GM21528 (cell line): ENCODE data around the gene LIAS.
"Not testable (repeated sequence)": the region's sequence is repeated elsewhere in the genome, so short reads cannot be mapped to it uniquely, and the experiment has no call there.

Experiments used
- ATAC-seq: cut with Tn5 transposase; IDR thresholded peaks from one replicate; pipeline ENCODE4 v1.9.1; 2021; ENCODE audit warnings: mild to moderate bottlenecking, moderate library complexity; ENCODE audit not compliant: unreplicated experiment, low FRiP score

Gene LIAS

DNA sequence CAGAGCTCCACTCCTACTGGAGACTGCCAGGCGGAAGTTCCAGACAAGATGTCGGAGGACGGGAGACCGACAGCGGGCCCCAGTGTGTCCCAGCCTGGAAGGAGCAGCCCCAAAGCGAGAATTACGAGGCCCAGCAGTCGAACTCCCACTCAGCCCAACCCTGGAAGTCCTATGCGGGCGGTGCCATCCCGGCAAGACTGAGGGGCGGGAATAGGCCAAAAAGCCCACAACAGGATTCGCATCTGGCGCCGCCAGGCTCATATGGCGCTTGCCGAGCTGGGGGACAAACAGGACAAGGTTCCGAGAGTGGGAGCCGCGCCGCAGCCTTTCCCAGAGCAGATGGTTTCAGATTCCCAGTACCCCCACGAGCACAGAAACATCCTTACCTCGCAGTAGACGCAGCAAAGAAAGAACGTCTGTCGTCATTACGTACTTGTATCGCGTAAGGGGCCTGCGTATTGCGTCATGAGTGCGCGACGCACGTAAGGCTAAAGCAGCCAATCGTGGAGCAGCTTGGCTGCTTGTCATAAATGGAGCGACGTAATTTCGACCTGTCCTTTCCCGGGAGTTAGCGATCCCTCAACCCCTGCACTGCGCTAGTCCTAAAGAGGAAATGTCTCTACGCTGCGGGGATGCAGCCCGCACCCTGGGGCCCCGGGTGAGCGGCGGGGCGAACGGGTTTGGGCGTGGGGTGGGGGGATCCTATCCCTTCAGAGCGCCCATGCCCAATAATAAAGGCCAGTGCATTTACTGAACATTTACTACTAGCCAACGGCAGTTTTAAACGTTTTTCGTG is at the start of gene LIAS, which contains the start of gene RPL9:
TSS of gene LIAS (plus strand) at position 552 of the 796 bp plus-strand sequence. CDS start at position 614, 62 bp downstream.
TSS of gene RPL9 (minus strand) at position 418 of the 796 bp plus-strand sequence. CDS start 483 bp downstream, outside the sequence.
- ATAC-seq: peak; percentile 87

DNA sequence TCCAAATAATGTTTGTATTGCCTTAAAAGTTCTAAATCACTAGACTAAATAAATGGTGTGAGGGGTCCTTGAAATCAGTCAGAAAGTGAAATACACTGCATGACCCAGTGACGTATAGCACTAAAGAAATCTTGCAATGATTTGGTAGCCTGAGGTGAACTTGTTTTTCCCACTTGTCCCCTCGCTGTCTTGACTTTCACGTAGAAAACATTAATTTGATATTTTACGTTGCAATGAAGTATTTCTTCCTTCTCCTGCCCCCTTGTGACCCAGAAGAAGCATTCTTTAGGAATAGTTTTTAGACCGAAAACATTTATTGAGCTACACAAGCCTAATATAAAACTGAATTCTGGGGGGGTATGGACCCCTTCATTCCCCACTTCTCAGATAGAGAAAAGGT is 48.4 kb upstream of the LIAS start:
- ATAC-seq: no peak

DNA sequence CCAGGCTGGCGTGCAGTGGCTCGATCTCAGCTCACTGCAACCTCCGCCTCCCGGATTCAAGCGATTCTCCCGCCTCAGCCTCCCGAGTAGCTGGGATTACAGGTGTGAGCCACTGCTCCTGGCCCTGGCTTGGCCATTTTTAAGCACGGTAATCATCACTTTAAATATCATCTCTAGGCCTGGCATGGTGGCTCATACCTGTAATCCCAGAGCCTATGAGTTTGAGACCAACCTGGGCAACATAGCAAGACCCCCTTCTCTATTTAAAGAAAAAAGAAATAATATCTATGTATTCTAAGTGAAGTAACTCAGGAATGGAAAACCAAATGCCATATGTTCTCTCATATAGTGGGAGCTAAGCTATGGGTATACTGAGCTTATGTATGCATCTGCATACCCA is 47.3 kb upstream of the LIAS start:
- ATAC-seq: not testable (repeated sequence)

DNA sequence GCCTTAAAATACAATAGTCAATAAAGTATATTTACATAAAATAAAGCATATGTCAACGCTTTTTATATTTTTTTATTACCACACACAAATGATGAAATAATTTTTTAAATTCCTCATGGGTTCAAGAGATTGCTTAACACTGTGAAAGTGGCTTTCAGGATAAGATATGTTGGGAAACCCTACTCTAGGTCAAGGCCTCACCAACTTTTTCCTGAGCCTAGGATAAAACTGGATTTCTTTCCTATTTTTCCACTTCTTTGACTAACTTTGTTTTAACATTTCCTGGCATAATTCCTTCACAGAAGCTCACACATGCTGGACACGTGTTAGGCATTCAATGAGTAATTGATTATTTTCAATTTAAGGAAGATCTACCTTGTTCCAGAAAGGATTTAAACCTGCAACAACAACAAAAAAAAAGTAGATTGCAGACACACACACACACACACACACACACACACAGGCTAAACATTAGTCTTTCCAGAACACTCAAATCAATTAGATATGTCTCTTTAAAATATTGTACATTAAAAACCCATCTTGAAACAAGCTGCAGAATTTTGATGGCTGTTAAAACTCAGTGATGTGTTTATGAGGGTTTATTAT is 43.1 kb upstream of the LIAS start:
- no peak for ATAC-seq

DNA sequence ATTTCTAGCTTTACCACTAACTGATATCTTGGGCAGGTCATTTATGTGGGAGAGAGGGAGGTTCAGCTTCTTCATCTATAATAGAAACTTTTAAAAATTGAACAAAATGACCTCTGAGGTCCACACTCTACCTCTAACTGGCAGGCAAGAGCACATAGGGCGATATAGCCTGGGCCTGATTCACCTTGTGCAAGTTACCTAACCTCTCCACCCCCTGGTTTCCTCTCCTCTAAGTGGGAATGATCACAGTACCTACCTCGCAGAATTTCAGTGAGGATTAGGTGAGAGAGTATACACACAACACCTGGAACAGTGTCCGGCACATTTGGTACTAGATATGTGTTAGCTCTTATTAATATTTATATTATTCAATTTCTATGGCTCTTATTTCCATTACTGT is 36.6 kb upstream of the LIAS start:
- ATAC-seq: no peak

DNA sequence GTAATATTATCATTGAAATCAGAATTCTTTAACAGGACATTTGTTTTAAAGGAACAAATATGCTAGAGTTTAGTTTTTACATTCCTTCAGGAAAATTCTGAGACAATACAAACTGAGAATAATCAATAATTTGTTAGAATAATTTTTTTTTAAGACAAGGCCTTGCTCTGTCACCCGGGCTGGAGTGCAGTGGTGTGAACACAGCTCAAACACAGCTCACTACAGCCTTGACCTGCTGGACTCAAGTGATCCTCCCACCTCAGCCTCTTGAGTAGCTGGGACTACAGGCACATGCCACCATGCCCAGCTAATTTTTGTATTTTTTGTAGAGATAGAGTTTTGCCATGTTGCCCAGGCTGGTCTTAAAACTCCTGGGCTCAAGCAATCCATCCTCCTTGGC is 33.6 kb upstream of the LIAS start:
- not testable (repeated sequence) for ATAC-seq

DNA sequence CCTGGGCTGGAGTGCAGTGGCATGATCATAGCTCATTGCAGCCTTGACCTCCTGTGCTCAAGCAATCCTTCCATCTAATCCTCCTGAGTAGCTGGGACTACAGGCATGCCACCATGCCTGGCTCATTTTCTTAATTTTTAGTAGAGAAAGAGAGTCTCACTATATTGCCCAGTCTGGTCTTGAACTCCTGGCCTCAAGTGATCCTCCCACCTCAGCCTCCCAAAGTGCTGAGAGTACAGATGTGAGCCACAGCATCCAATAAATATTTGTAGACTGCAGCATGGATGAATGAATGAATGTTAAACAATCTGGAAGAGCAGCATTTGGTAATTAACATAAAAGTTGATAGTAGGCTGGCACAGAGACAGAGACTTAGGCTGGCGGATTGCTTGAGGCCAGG is 32.1 kb upstream of the LIAS start:
- no peak for ATAC-seq

DNA sequence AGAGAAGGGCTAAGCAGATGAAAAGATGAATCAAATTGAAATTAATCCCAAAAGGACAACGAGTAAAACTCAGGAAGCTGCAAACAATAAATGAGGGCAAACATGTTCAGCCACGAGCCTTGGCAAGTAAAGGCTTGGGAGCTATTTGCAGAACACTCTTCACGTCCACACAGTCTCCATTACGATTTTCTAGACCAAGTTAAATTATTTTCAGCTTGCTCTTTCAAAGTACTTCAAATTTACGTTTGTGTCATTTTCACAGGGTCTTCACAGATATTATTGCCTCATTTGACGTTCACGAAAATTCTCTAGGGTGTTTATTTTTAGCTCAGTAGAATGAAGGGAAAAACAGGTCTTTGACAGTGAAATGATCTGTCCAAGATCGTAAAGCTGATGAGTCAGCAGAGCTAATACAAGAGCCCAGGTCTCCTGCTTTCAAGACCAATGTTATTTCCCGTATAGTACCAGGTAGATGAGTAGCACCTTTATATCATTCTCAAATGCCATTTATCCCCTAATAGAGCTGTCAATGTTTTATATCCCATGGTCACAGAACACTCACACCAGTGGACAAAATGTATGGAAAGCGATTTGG is 31.2 kb upstream of the LIAS start:
- ATAC-seq: no peak

DNA sequence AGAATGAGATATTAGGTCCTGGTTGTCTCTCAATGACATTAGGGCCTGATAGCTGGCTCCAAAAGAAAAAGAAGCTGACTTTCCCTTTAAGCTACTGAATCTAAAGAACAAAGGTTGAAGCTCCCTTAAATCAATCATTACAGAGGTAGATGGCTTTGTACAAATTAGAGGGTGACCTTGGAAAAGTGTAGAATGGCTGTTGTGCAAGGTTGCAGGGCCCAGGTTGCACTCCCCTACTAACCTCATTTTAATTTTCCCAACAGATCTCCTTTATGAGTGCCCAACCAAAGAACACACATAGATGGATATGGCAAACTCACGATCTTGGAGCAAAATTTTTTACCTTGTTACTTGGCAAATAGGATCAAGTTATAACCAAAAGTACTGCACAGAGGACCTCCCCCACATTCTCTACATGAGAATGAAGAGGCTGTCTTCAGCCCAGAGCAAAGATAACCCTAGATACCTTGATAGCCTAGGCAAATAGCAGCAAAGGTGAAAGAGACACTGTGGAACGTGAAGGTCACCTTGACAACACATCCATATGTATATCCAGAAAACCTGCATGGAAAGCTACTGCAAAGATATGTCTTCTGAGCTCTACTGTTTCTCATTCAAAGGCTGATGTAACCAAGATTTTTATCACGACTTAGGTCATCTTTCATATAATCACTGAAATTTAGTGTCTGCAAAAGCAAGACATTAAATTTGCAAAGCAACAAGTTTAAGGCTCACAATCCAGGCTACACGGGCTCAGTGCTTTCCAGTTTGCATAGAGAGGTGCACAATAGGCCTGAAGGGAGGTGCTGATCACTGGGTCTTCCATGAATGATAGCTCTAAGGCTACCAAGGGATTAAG is 29.2 kb upstream of the LIAS start:
- no peak for ATAC-seq

DNA sequence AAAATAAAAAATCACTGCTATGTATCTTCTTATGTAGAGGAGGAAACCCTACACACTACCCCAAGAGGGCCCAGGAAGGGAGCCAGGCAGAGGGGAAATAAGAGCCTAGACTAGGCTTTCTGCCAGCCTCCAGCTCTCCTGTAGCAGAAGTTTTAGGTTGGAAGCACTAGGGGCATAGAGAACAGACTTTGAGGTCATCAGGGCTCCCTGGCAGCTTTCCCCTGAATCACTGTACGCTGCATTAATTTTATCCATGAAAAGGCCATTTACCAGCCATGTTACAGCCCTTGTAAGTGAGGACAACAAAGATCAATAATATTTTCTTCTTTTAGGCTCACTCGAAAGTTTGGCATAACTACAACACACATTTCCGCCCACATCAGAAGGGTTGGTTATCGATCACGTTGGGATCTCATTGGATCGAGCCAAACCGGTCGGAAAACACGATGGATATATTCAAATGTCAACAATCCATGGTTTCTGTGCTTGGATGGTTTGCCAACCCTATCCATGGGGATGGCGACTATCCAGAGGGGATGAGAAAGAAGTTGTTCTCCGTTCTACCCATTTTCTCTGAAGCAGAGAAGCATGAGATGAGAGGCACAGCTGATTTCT is 24.9 kb upstream of the LIAS start:
- ATAC-seq: no peak

DNA sequence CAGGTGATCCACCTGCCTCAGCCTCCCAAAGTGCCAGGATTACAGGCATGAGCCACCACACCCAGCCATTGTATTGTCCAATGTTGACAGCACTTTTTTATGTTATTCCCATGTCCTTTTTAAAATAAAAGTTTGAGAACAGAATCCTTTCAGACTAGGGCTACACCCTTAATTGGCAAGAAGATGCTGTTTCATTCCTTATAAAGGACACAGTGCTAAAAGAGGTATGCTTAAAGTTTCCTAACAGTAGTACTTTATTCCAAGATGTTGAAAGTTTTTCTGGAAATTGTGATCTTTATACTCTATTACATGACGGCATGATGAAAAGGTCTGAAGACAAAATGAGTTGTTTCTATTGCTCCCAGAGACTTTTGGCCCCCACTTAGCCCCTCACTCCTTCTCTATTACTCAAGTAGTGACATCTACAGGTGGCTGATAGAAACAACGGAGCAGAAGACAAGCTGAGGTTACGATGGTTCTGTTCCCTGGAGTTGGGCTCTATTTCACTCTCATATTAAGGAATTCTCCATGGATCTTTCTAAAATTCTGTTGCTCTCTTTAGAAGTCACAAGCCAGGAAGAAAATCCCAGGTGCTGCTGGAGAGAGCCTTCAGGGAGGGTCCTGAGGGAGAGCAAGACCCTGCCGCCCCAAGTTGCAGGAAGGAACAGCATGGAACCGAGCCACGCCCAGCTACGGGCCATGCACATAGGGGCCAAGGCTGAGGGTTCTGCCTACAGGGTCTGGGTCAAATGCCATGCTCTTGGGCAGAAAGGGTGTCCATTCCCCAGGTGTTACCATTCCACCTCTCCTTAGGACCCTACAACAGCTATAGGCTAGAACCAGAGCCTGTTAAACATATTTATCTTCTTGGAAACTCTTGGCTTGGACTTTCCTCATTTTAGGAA is 22.9 kb upstream of the LIAS start:
- no peak for ATAC-seq

DNA sequence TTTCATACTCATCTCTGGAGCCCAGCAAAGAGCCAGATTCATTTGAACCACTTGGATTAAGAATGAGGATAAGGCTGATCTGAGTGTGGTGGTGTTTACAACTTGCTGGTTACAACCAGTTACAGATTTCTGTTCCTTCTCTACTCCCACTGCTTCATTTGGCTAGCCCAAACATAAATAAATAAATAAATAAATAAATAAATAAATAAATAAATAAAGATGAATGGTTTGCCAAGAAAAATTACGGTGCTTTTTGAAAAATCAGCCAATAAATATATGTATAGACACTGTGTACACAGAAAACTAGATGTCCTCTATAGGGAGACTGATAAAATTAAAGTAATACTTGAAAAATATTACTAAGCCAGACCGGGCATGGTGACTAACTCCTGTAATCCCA is 17.3 kb upstream of the LIAS start:
- no peak for ATAC-seq

DNA sequence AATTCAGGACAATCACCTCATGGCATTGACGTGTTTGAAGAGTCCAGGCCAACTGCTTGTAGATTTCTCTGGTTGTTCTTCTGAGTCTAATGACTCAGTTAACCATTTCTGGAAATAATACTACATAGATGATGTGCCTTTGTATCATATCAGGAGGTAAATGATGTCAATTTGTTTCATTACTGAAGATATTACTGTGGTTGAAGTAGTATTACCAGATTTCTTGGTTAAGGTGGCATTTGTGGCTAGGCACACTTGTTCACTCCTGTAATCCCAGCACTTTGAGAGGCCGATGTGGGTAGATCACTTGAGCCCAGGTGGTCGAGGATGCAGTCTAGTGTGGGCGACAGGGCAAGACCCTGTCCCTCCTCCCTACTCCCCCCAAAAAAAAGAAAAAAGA is 15.9 kb upstream of the LIAS start:
- no peak for ATAC-seq

DNA sequence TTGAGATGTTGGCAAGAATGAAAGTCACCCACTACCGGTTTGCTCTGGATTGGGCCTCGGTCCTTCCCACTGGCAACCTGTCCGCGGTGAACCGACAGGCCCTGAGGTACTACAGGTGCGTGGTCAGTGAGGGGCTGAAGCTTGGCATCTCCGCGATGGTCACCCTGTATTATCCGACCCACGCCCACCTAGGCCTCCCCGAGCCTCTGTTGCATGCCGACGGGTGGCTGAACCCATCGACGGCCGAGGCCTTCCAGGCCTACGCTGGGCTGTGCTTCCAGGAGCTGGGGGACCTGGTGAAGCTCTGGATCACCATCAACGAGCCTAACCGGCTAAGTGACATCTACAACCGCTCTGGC is 12.4 kb upstream of the LIAS start:
- ATAC-seq: no peak

DNA sequence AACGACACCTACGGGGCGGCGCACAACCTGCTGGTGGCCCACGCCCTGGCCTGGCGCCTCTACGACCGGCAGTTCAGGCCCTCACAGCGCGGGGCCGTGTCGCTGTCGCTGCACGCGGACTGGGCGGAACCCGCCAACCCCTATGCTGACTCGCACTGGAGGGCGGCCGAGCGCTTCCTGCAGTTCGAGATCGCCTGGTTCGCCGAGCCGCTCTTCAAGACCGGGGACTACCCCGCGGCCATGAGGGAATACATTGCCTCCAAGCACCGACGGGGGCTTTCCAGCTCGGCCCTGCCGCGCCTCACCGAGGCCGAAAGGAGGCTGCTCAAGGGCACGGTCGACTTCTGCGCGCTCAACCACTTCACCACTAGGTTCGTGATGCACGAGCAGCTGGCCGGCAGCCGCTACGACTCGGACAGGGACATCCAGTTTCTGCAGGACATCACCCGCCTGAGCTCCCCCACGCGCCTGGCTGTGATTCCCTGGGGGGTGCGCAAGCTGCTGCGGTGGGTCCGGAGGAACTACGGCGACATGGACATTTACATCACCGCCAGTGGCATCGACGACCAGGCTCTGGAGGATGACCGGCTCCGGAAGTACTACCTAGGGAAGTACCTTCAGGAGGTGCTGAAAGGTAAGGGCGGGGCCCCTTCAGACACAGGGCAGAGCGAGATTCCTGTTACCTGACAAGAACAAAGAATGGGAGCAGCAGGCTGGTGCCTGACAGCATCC is 11.8 kb upstream of the LIAS start:
- peak; percentile 80 for ATAC-seq

DNA sequence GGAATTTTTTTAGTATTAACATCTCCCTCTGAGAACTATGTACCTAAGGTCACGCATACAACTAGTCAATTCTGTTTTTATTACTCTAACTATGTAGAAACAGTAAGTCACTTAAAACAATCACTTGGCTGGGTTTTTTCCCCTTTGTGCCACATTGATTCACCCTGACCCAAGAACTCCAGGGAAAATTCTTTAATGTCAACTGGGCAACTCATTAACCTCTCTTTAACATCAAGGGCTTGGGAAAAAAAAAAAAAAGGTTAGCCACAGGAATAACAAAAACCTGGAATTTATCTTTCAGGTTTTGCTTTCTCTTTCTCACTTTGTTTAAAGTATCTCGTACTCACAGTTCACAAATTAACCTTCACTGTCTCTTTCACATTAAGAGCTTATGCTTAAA is 8.2 kb upstream of the LIAS start:
- ATAC-seq: no peak

DNA sequence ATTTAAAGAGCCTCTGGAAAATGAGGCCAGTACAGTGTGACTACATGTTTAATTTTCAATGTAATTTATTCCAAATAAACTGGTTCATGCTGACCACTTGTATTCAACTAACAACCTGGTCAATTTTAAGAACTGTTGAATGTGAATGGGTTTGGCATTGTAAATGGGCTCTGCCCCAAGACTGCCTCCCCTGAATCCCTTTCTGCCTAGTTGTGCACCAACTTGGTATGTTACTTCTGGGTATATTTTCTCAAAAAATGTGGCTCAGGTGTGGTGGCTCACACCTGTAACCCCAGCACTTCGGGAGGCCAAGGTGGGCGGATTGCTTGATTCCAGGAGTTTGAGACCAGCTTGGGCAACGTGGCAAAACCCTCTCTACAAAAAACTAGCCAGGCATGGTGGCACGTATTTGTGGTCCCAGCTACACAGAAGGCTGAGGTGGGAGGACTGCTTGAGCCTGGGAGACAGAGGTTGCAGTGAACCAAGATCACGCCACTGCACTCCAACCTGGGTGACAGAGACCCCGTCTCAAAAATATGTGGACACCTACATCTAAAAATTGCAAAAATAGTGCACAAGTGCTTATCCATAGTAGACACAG is 7.3 kb upstream of the LIAS start:
- no peak for ATAC-seq

DNA sequence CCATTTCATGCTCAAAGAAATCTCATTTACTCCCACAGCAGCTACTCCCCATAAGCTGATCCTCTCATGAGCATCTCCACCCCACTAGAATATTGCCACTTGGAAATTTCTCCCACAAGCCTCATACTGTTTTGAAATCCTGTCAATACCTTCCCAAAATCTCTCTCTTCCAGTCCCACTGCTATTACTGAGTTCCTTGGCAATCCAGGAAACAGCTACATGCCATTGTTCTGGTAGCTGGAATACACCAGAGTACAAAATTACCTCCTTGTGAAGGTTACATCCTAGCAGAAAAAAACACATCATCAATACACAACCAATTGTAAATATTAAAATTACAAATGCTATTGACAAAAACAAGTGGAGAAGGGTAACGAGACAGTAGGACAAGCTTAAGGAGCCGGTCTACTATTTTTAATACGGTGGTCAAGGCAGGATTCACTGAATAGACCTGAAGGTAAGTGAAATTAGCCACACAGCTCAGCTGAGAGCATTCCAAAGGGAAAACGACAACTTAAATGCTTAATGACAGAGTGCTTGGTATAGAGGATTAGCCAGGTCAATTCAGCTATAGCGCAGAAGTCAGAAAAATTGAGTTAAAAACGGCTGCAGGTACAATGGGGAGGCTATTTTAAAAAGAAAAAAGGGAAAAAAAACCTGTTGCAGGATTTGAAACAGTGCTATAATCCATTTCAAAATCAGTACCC is 6.5 kb upstream of the LIAS start:
- ATAC-seq: no peak
